Skin epidermis (tissue), 12 donors: ENCODE measurements around the gene TBX19.

Experiments
- H3K27ac ChIP-seq, 21 experiments: fragments of 200-600 bp; sonication (generic) in 11 of 21; one replicate each; pipeline ENCODE4 v1.5.0; 2020; ENCODE audit warnings: mild to moderate bottlenecking in 3 of 21, inconsistent platforms in 2 of 21, moderate library complexity in 2 of 21
- H3K4me3 ChIP-seq, 7 experiments: fragments of 200-600 bp; sonication (generic) in 2 of 7; one replicate each; pipeline ENCODE4 v1.5.0; 2020; ENCODE audit warnings: inconsistent platforms in 2 of 7, mild to moderate bottlenecking in 2 of 7, moderate library complexity in 1 of 7

The TBX19 gene

GRCh38 chr1:168312718-168313604 is 32.3 kb downstream of the TBX19 start:
- no peak overlapping the region for H3K27ac ChIP-seq

GRCh38 chr1:168316142-168316541 is 35.5 kb downstream of the TBX19 start:
- Histone ChIP-seq H3K4me3 (no peak overlapping the region), H3K27ac (no peak overlapping the region)

More at GRCh38 chr1:168312718-168313604, 32.3 kb downstream of the TBX19 start:
- H3K4me3 ChIP-seq: no peak overlapping the region

GRCh38 chr1:168317309-168317708 is 36.6 kb downstream of the TBX19 start:
- H3K27ac ChIP-seq: no peak overlapping the region
- no peak overlapping the region for H3K4me3 ChIP-seq

- Histone ChIP-seq H3K27ac (no peak overlapping the region), H3K4me3 (no peak overlapping the region)
Measured at GRCh38 chr1:168319691-168320090, 39.0 kb downstream of the TBX19 start.

GRCh38 chr1:168320149-168320548 is 39.5 kb downstream of the TBX19 start:
- Histone ChIP-seq H3K4me3 (no peak overlapping the region), H3K27ac (peak overlapping the region in 1 of 21 experiments; percentile 6)

- no peak overlapping the region for H3K4me3 ChIP-seq
- H3K27ac ChIP-seq: peak overlapping the region in 3 of 21 experiments; percentile 6 to 18 (median 18)
Measured at GRCh38 chr1:168320800-168321450, 40.2 kb downstream of the TBX19 start.

- H3K4me3 ChIP-seq: no peak overlapping the region
- H3K27ac ChIP-seq: no peak overlapping the region
Measured at GRCh38 chr1:168321945-168322344, 41.3 kb downstream of the TBX19 start.

- Histone ChIP-seq H3K4me3 (no peak overlapping the region), H3K27ac (no peak overlapping the region)
Measured at GRCh38 chr1:168324745-168325425, 44.2 kb downstream of the TBX19 start.

- Histone ChIP-seq H3K4me3 (no peak overlapping the region), H3K27ac (no peak overlapping the region)
Measured at GRCh38 chr1:168328731-168329364, 48.2 kb downstream of the TBX19 start.

- no peak overlapping the region for H3K27ac ChIP-seq
- H3K4me3 ChIP-seq: no peak overlapping the region
Measured at GRCh38 chr1:168330285-168330684, 49.6 kb downstream of the TBX19 start.

- Histone ChIP-seq H3K27ac (no peak overlapping the region), H3K4me3 (no peak overlapping the region)
Measured at GRCh38 chr1:168331569-168331968, 50.9 kb downstream of the TBX19 start.

- H3K27ac ChIP-seq: peak overlapping the region in 1 of 21 experiments; percentile 26
- no peak overlapping the region for H3K4me3 ChIP-seq
Measured at GRCh38 chr1:168333562-168334276, 53.0 kb downstream of the TBX19 start.

- Histone ChIP-seq H3K4me3 (no peak overlapping the region), H3K27ac (peak overlapping the region in 1 of 21 experiments; percentile 2)
Measured at GRCh38 chr1:168335500-168335899, 54.8 kb downstream of the TBX19 start.

- H3K4me3 ChIP-seq: no peak overlapping the region
- no peak overlapping the region for H3K27ac ChIP-seq
Measured at GRCh38 chr1:168338589-168339503, 58.2 kb downstream of the TBX19 start.

- Histone ChIP-seq H3K27ac (peak overlapping the region in 1 of 21 experiments; percentile 45), H3K4me3 (no peak overlapping the region)
Measured at GRCh38 chr1:168340781-168341482, 60.3 kb downstream of the TBX19 start.

- peak overlapping the region in 1 of 21 experiments; percentile 45 for H3K27ac ChIP-seq
Measured at GRCh38 chr1:168341483-168341975, 60.9 kb downstream of the TBX19 start.

GRCh38 chr1:168342572-168343280 is 62.0 kb downstream of the TBX19 start:
- peak overlapping the region in 9 of 21 experiments; percentile 6 to 66 (median 31) for H3K27ac ChIP-seq
- H3K4me3 ChIP-seq: no peak overlapping the region

More at GRCh38 chr1:168341483-168341975, 60.9 kb downstream of the TBX19 start:
- no peak overlapping the region for H3K4me3 ChIP-seq
